NCI-H748 (cell line): ENCODE results near the gene RNF40.
"Not testable (repeated sequence)": the region's sequence is repeated elsewhere in the genome, so short reads cannot be mapped to it uniquely, and the experiment has no call there.

Experiments
- DNase-seq: peaks from one replicate; lab custom pipeline; 2025; ENCODE audit not compliant: unreplicated experiment; lab: John Stamatoyannopoulos, UW

The RNF40 gene

GRCh38 chr16:30780549-30780948 lies 18.4 kb downstream of the RNF40 start:
- DNase-seq: no peak

GRCh38 chr16:30782486-30783279 lies 20.6 kb downstream of the RNF40 start:
- DNase-seq: no peak

GRCh38 chr16:30783280-30784109 lies 21.4 kb downstream of the RNF40 start:
- DNase-seq: no peak

- DNase-seq: no peak
Observed at GRCh38 chr16:30784215-30784614, 22.1 kb downstream of the RNF40 start.

GRCh38 chr16:30785126-30786106 lies 23.3 kb downstream of the RNF40 start:
- no peak for DNase-seq

- peak; percentile 32 for DNase-seq
Observed at GRCh38 chr16:30786115-30786935, 24.2 kb downstream of the RNF40 start.

- peak; percentile 70 for DNase-seq
Observed at GRCh38 chr16:30786936-30787612, 25.0 kb downstream of the RNF40 start, which contains the start of gene ZNF629. Gene ZNF629, minus strand, starts transcription at chr16:30787205. Its CDS starts 2,723 bp downstream, at chr16:30784482.

GRCh38 chr16:30787613-30788378 lies 25.7 kb downstream of the RNF40 start:
- DNase-seq: no peak

GRCh38 chr16:30793508-30794069 lies 31.5 kb downstream of the RNF40 start:
- no peak for DNase-seq

GRCh38 chr16:30794634-30795033 lies 32.5 kb downstream of the RNF40 start:
- no peak for DNase-seq

GRCh38 chr16:30797670-30798309 lies 35.7 kb downstream of the RNF40 start:
- DNase-seq: no peak

- no peak for DNase-seq
Observed at GRCh38 chr16:30802936-30803335, 40.8 kb downstream of the RNF40 start.

GRCh38 chr16:30805056-30805369 lies 42.9 kb downstream of the RNF40 start:
- DNase-seq: peak; percentile 23

GRCh38 chr16:30805370-30806169 lies 43.4 kb downstream of the RNF40 start:
- DNase-seq: peak; percentile 81

GRCh38 chr16:30808146-30808545 lies 46.0 kb downstream of the RNF40 start:
- DNase-seq: no peak

- not testable (repeated sequence) for DNase-seq
Observed at GRCh38 chr16:30808890-30809426, 46.8 kb downstream of the RNF40 start.

- DNase-seq: not testable (repeated sequence)
Observed at GRCh38 chr16:30809675-30810074, 47.6 kb downstream of the RNF40 start.
